SK-N-SH (cell line): ENCODE measurements around the gene S100A10. TPM values are rescaled to one million over a fixed set of nuclear protein-coding genes. Genes with fewer than 3 reads are reported as not detected.
A peak's percentile ranks its signal among the peaks of the same experiment; 100 is the strongest.

ENCODE experiments used
- CTCF ChIA-PET: fragments of 300-600, 350-600 bp; formaldehyde crosslinking; extraction: SDS; loops from one replicate; lab custom pipeline; 2021; lab: Yijun Ruan, JAX
- POLR2A ChIA-PET: fragments of 350-600 bp; sonication (Branson Sonifier 250); formaldehyde crosslinking; extraction: SDS; loops from one replicate; lab custom pipeline; 2020; ENCODE audit warnings: antibody characterized with exemption, inconsistent platforms; lab: Yijun Ruan, JAX
- DNase-seq: peaks from one replicate; pipeline ENCODE4 v3.0.0; 2012
- H2AFZ ChIP-seq: fragments of 200-600 bp; sonication (generic); 2 replicates; pipeline ENCODE4 v1.8.1; 2016; ENCODE audit warnings: antibody characterized with exemption, mild to moderate bottlenecking, low read depth
- H3F3A ChIP-seq: fragments of 200-600 bp; sonication (generic); replicated peaks from 2 replicates; pipeline ENCODE3; 2016; ENCODE audit warnings: antibody characterized with exemption, mild to moderate bottlenecking; ENCODE audit not compliant: insufficient read depth
- H3K27ac ChIP-seq, 2 experiments: fragments of 200-500 bp in 1 of 2; fragments of 200-600 bp in 1 of 2; sonication (Bioruptor generic) in 1 of 2; sonication (generic), shearing (Covaris generic) in 1 of 2; 2 replicates each; pipeline versions ENCODE4 v1.5.1 to v1.6.1; 2014 to 2016; ENCODE audit warnings: low read depth in 2 of 2, inconsistent platforms in 1 of 2, low read length in 1 of 2, mild to moderate bottlenecking in 1 of 2, mixed read lengths in 1 of 2
- H3K27me3 ChIP-seq: fragments of 200-600 bp; sonication (generic), shearing (Covaris generic); 2 replicates; pipeline ENCODE4 v1.6.1; 2016; ENCODE audit warnings: mixed run types; ENCODE audit not compliant: insufficient read depth
- H3K36me3 ChIP-seq, 2 experiments: fragments of 200-500 bp in 1 of 2; fragments of 200-600 bp in 1 of 2; sonication (Bioruptor generic) in 1 of 2; sonication (generic) in 1 of 2; replicated peaks in 1 of 2; 2 replicates each; pipeline versions ENCODE3 to v1.5.1; 2014 to 2016; ENCODE audit warnings: low read length in 1 of 2, mild to moderate bottlenecking in 1 of 2; ENCODE audit not compliant: insufficient read depth in 2 of 2, control insufficient read depth in 1 of 2
- H3K4me1 ChIP-seq, 2 experiments: fragments of 200-500 bp in 1 of 2; fragments of 200-600 bp in 1 of 2; sonication (Bioruptor generic) in 1 of 2; sonication (generic), shearing (Covaris generic) in 1 of 2; 2 replicates each; pipeline versions ENCODE4 v1.5.1 to v1.6.1; 2014 to 2016; ENCODE audit warnings: low read depth in 1 of 2, low read length in 1 of 2, mixed run types in 1 of 2; ENCODE audit not compliant: insufficient read depth in 2 of 2, control insufficient read depth in 1 of 2
- H3K4me2 ChIP-seq: fragments of 200-600 bp; sonication (generic), shearing (Covaris generic); 2 replicates; pipeline ENCODE4 v1.6.1; 2017; ENCODE audit warnings: mixed run types
- H3K4me3 ChIP-seq, 2 experiments: fragments of 200-500 bp in 1 of 2; fragments of 200-600 bp in 1 of 2; sonication (Bioruptor generic) in 1 of 2; sonication (generic), shearing (Covaris generic) in 1 of 2; 2 replicates each; pipeline versions ENCODE4 v1.5.1 to v1.8.1; 2014 to 2016; ENCODE audit warnings: low read depth in 2 of 2, inconsistent platforms in 1 of 2, low read length in 1 of 2, mild to moderate bottlenecking in 1 of 2, mixed read lengths in 1 of 2, moderate library complexity in 1 of 2
- H3K79me2 ChIP-seq: fragments of 200-600 bp; sonication (generic); 2 replicates; pipeline ENCODE4 v1.8.1; 2017; ENCODE audit warnings: mild to moderate bottlenecking; ENCODE audit not compliant: insufficient read depth
- H3K9ac ChIP-seq: fragments of 200-600 bp; sonication (generic); 2 replicates; pipeline ENCODE4 v1.6.1; 2017; ENCODE audit warnings: mixed run types
- H3K9me2 ChIP-seq: fragments of 200-600 bp; sonication (generic); 2 replicates; pipeline ENCODE4 v1.6.1; 2017; ENCODE audit warnings: mixed run types
- H3K9me3 ChIP-seq: fragments of 200-600 bp; sonication (generic); 2 replicates; pipeline ENCODE4 v1.6.1; 2017; ENCODE audit warnings: mixed run types, mild to moderate bottlenecking, moderate library complexity
- H4K20me1 ChIP-seq: fragments of 200-600 bp; sonication (generic); 2 replicates; pipeline ENCODE4 v1.6.1; 2017; ENCODE audit warnings: mild to moderate bottlenecking, mixed run types; ENCODE audit not compliant: insufficient read depth
- CTCF ChIP-seq: fragments of 200-600 bp; sonication (generic); IDR thresholded peaks from 2 replicates; pipeline ENCODE4 v1.6.1; 2017; ENCODE audit warnings: antibody characterized with exemption, mild to moderate bottlenecking, moderate library complexity
- MEF2A ChIP-seq: IDR thresholded peaks from 2 replicates; pipeline ENCODE4 v1.4.0; 2012; ENCODE audit warnings: low read depth, borderline replicate concordance
- REST ChIP-seq: IDR thresholded peaks from 2 replicates; pipeline ENCODE4 v1.6.1; 2012; ENCODE audit warnings: mild to moderate bottlenecking, low read depth, low read length, moderate library complexity
- WGBS: methylation state at CpG from one replicate; pipeline ENCODE4 v1.1.6; 2017; ENCODE audit warnings: low lambda C conversion rate; 5-methylcytosine and 5-hydroxymethylcytosine counted together
- polyA plus RNA-seq, 3 experiments: library from polyadenylated mRNA; depleted of rRNA; stranded (reverse); fragments of >200 nt; gene quantifications; 2 replicates each; pipeline ENCODE4 v1.2.3, GENCODE V29; 2012

The S100A10 gene
- polyA plus RNA-seq, 1 of the 3 experiments (the other 2 are of a cell fraction), result 161 TPM

GRCh38 chr1:152005360-152005912 is 11.8 kb upstream of the S100A10 start:
- no peaks in the 10 kb centered on the region for H3K79me2 ChIP-seq
- CTCF ChIA-PET, result interaction anchor here (8.2 kb wide), 1 partner anchor 68 kb away, joined by 172 read pairs; no protein-coding TSS in a partner anchor

GRCh38 chr1:152003846-152004442 is 10.3 kb upstream of the S100A10 start:
- Histone ChIP-seq H3K9ac (no peak overlapping the region), H2AFZ (no peak overlapping the region), H3K36me3 (no peaks in the 10 kb centered on the region), H3K27me3 (peaks cover 60% of the 10 kb centered on the region), H3K79me2 (no peaks in the 10 kb centered on the region), H3K27ac (no peak overlapping the region), H3F3A (peaks cover 4% of the 10 kb centered on the region), H3K4me3 (no peak overlapping the region)
- ChIA-PET CTCF (interaction anchor here (0.6 to 8.2 kb wide), 8 partner anchors 10 to 551 kb away, joined by 3 to 172 read pairs (median 21); no protein-coding TSS in a partner anchor), POLR2A (no interaction called here)
- no peak for DNase-seq
- TF ChIP-seq CTCF (peak; percentile 10; the same call in 1 of the 2 replicates), MEF2A (no peak)
- TF ChIP-seq, all 33 proteins: peak for 1
- H3K9me2 ChIP-seq, result no peaks in the 10 kb centered on the region
- H3K4me1 ChIP-seq, result no peaks in the 10 kb centered on the region
- no peaks in the 10 kb centered on the region for H3K9me3 ChIP-seq
- 22% methylated on average over 4 of the region's 4 CpGs for WGBS
- H3K4me2 ChIP-seq, result no peak overlapping the region
- no peaks in the 10 kb centered on the region for H4K20me1 ChIP-seq

More at GRCh38 chr1:152005360-152005912, 11.8 kb upstream of the S100A10 start:
- Histone ChIP-seq H4K20me1 (no peaks in the 10 kb centered on the region), H3K4me3 (no peak overlapping the region), H3F3A (peaks cover 4% of the 10 kb centered on the region), H3K27ac (no peak overlapping the region), H3K9me2 (no peaks in the 10 kb centered on the region), H3K4me1 (no peaks in the 10 kb centered on the region), H2AFZ (no peak overlapping the region), H3K9me3 (no peaks in the 10 kb centered on the region), H3K27me3 (peaks cover 74% of the 10 kb centered on the region), H3K4me2 (no peak overlapping the region), H3K36me3 (no peaks in the 10 kb centered on the region), H3K9ac (no peak overlapping the region)
- no peak for TF ChIP-seq REST
- POLR2A ChIA-PET, result no interaction called here
- WGBS, result 15% methylated on average over 4 of the region's 4 CpGs
- no peak for DNase-seq
